HG02798 (cell line): ENCODE data around the gene TCIRG1.
"Not testable (repeated sequence)": the region's sequence is repeated elsewhere in the genome, so short reads cannot be mapped to it uniquely, and the experiment has no call there.

ENCODE experiments used
- ATAC-seq: cut with Tn5 transposase; IDR thresholded peaks from one replicate; pipeline ENCODE4 v1.9.1; 2021; ENCODE audit warnings: mild to moderate bottlenecking; ENCODE audit not compliant: unreplicated experiment, poor library complexity

The TCIRG1 gene

GRCh38 chr11:68038718-68039525, at the start of gene TCIRG1:
TCIRG1 (plus strand) TSS chr11:68039025; CDS start chr11:68041272, 2,247 bp downstream.
- ATAC-seq, result peak; percentile 54

- not testable (repeated sequence) for ATAC-seq
Observed at GRCh38 chr11:67990546-67991346, 48.1 kb upstream of the TCIRG1 start.

- not testable (repeated sequence) for ATAC-seq
Observed at GRCh38 chr11:67991347-67992121, 47.3 kb upstream of the TCIRG1 start.

- not testable (repeated sequence) for ATAC-seq
Observed at GRCh38 chr11:67993821-67994220, 45.0 kb upstream of the TCIRG1 start.

- not testable (repeated sequence) for ATAC-seq
Observed at GRCh38 chr11:67994387-67994786, 44.4 kb upstream of the TCIRG1 start.

GRCh38 chr11:67995129-67995528, 43.7 kb upstream of the TCIRG1 start:
- ATAC-seq, result not testable (repeated sequence)

GRCh38 chr11:67995579-67995978, 43.2 kb upstream of the TCIRG1 start:
- not testable (repeated sequence) for ATAC-seq

GRCh38 chr11:67996051-67996450, 42.8 kb upstream of the TCIRG1 start:
- ATAC-seq, result no peak

GRCh38 chr11:67996622-67997474, 42.0 kb upstream of the TCIRG1 start:
- ATAC-seq, result no peak

- no peak for ATAC-seq
Observed at GRCh38 chr11:67997475-67997921, 41.3 kb upstream of the TCIRG1 start.

GRCh38 chr11:67998150-67999045, 40.4 kb upstream of the TCIRG1 start:
- ATAC-seq, result no peak

GRCh38 chr11:67999201-67999629, 39.6 kb upstream of the TCIRG1 start:
- no peak for ATAC-seq

GRCh38 chr11:67999704-68000103, 39.1 kb upstream of the TCIRG1 start:
- no peak for ATAC-seq

GRCh38 chr11:68002575-68002937, 36.3 kb upstream of the TCIRG1 start:
- peak; percentile 8 for ATAC-seq

- peak; percentile 35 for ATAC-seq
Observed at GRCh38 chr11:68002938-68003845, 35.6 kb upstream of the TCIRG1 start.

GRCh38 chr11:68003846-68004550, 34.8 kb upstream of the TCIRG1 start, which contains the start of gene UNC93B1:
UNC93B1 (minus strand) TSS chr11:68004097; CDS start chr11:68004043, 54 bp downstream.
- ATAC-seq, result peak; percentile 72
